ENCODE data around the gene NEUROG2. TPM values are rescaled to one million over a fixed set of nuclear protein-coding genes. Genes with fewer than 3 reads are reported as not detected.

Gene NEUROG2
- total and polyA plus RNA-seq, 2 donors (not counting 3 experiments of a cell fraction or from before 2014, with no cell fraction given), result not detected

DNA sequence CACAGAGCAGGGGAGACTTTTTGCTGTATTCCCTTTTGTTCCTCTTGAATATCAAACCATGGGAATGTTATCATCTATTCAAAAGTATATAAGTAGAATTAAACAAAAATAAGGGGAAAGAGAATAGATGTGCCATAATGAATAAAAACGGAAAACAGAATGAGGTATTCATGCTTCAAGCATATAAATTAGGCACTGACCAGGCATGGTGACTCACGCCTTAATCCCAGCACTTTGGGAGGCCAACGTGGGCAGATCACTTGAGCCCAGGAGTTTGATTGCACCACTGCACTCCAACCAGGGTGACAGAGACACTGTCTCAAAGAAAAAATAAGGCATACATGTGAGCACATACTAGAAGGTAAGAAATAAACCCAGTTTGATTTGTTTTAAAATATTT, 16.3 kb upstream of the NEUROG2 start:
- dilution Hi-C loops (cut with MboI; ENCODE audit: extremely low pct_ligation_motif_present, low sequenced_read_pairs) (no loop called here), intact Hi-C loops (cut with micrococcal nuclease) (no loop called here)
- no peak for FAIRE-seq

More for the DNA sequence above, 16.3 kb upstream of the NEUROG2 start:
- ChIA-PET POLR2A (no interaction called here), CTCF (interaction anchor here (2.3 to 3.1 kb wide), 2 partner anchors 9 to 18 kb away, joined by 8 to 20 read pairs; no protein-coding TSS in a partner anchor)
- no peaks in the 10 kb centered on the region for H4K20me1 ChIP-seq (replicated peaks; ENCODE audit: control insufficient read depth, extremely low read depth, insufficient read depth, low read length)
- H2AFZ ChIP-seq (ENCODE audit: low read depth, low read length), result no peak overlapping the region
- no peaks in the 10 kb centered on the region for H3K79me2 ChIP-seq (ENCODE audit: control insufficient read depth, insufficient read depth, low read length)
- no peak overlapping the region for H3K4me3 ChIP-seq (replicated peaks in 1 of 3; ENCODE audit: insufficient read depth in 1 of 3, low read depth in 1 of 3, low read length in 3 of 3)
- no peaks in the 10 kb centered on the region for H3K9me3 ChIP-seq (replicated peaks; ENCODE audit: control insufficient read depth, insufficient read depth, low read length)
- no peak overlapping the region for H3K27ac ChIP-seq (ENCODE audit: insufficient read depth, low read depth, low read length)
- no peaks in the 10 kb centered on the region for H3K36me3 ChIP-seq (ENCODE audit: control insufficient read depth in 2 of 2, extremely low read depth in 1 of 2, insufficient read depth in 2 of 2, low read length in 2 of 2)
- H3K4me1 ChIP-seq (ENCODE audit: control insufficient read depth, extremely low read depth, insufficient read depth, low read length), result no peaks in the 10 kb centered on the region
- BruUV-seq (replicated peaks), result no TSS peak
- H3K27me3 ChIP-seq (ENCODE audit: control insufficient read depth in 2 of 2, insufficient read depth in 2 of 2, low read length in 2 of 2), result peaks cover 3 to 5% of the 10 kb centered on the region in 2 experiments
- H3K4me2 ChIP-seq (ENCODE audit: insufficient read depth, low read length), result no peak overlapping the region
- H3K9me1 ChIP-seq (replicated peaks; ENCODE audit: control insufficient read depth, extremely low read depth, insufficient read depth, low read length), result no peaks in the 10 kb centered on the region
- TF ChIP-seq EZH2 (IDR thresholded peaks at IDR 0.05; ENCODE audit: borderline replicate concordance, low read depth, low read length, severe bottlenecking) (no peak), FOS (IDR thresholded peaks at IDR 0.05; ENCODE audit: borderline replicate concordance, insufficient read depth, low read length) (no peak), POLR2AphosphoS5 (IDR thresholded peaks at IDR 0.05; ENCODE audit: insufficient read depth, low read depth, low read length) (no peak), JUN (IDR thresholded peaks at IDR 0.05; ENCODE audit: borderline replicate concordance, insufficient read depth, insufficient read length, low read depth) (no peak), MYC (IDR thresholded peaks at IDR 0.05; ENCODE audit: low read depth, low read length) (no peak), GATA2 (IDR thresholded peaks at IDR 0.05; ENCODE audit: insufficient read depth, insufficient read length, low read depth, low read length) (no peak), POLR2A (IDR thresholded peaks at IDR 0.05; ENCODE audit: low read depth, low read length) (no peak)
- TF ChIP-seq, protein P1, sequence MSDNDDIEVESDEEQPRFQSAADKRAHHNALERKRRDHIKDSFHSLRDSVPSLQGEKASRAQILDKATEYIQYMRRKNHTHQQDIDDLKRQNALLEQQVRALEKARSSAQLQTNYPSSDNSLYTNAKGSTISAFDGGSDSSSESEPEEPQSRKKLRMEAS (IDR thresholded peaks at IDR 0.05; ENCODE audit: insufficient read depth, insufficient read length), result no peak
- TF ChIP-seq, protein P2, sequence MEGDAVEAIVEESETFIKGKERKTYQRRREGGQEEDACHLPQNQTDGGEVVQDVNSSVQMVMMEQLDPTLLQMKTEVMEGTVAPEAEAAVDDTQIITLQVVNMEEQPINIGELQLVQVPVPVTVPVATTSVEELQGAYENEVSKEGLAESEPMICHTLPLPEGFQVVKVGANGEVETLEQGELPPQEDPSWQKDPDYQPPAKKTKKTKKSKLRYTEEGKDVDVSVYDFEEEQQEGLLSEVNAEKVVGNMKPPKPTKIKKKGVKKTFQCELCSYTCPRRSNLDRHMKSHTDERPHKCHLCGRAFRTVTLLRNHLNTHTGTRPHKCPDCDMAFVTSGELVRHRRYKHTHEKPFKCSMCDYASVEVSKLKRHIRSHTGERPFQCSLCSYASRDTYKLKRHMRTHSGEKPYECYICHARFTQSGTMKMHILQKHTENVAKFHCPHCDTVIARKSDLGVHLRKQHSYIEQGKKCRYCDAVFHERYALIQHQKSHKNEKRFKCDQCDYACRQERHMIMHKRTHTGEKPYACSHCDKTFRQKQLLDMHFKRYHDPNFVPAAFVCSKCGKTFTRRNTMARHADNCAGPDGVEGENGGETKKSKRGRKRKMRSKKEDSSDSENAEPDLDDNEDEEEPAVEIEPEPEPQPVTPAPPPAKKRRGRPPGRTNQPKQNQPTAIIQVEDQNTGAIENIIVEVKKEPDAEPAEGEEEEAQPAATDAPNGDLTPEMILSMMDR (IDR thresholded peaks at IDR 0.05; ENCODE audit: extremely low read depth in 1 of 2, insufficient read depth in 1 of 2, low read depth in 1 of 2, low read length in 2 of 2), result no peak
- no peak overlapping the region for H3K9ac ChIP-seq (replicated peaks; ENCODE audit: extremely low read depth, insufficient read depth, low read length)
- no peak for DNase-seq (ENCODE audit: low read depth, low spot score)

Data from endothelial cell of umbilical vein (primary cell).